GM21825 (cell line): ENCODE measurements around the gene CARD14.

ENCODE experiments used
- ATAC-seq: cut with Tn5 transposase; IDR thresholded peaks from one replicate; pipeline ENCODE4 v1.9.1; 2021; ENCODE audit warnings: mild to moderate bottlenecking, moderate library complexity; ENCODE audit not compliant: unreplicated experiment

CARD14 gene

DNA sequence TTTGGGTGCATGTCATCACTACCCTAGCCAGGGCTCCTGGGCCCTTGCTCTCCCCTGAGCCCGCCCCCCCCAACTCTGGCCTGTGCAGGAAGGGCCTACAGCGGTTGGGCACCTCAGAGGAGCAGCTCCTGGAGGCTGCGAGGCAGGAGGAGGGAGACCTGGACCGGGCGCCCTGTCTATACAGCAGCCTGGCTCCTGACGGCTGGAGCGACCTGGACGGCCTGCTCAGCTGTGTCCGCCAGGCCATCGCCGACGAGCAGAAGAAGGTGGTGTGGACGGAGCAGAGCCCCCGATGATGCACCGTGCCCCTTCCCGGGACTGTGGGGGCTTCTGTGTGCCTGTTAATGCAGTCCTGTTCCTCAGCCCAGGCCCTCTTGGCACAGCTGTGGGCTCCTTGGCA is 38.2 kb downstream of the CARD14 start:
- ATAC-seq = no peak

GRCh38 chr17:80209765-80210164 is 39.9 kb downstream of the CARD14 start:
- no peak for ATAC-seq

DNA sequence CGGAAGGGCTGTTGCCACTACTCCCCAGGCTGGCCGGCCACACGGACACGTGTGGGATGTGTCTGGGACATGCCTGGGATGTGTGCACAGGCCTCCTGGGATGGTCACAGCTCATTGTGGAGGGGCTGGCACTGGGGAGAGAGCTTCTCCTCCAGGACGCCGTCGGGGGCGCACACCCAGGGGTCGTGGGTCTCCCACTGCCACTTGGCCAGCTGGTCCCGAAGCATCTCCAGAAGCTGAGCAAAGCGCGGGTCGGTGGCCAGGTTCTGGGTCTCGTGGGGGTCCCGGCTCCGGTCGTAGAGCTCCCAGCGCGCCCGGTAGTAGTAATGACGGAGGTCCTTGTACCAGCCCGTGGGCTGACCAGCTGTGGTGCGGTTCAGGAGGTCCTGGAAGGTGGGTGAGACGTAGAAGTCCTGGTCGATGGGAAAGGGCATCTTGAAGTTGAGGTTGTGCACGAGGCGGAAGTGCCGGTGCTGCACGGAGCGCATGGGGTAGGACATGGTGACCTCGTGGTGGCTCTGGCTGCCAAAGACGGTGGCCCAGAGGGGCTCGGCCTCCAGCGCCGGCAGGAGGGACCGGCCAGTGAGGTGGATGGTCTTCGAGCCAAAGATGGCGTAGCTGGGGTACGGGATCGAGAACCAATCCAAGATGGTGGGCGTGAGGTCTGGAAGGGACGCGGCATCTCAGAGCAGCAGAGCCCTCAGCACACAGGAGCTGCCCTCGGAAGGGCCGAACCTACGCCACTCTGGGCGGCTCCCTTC is 40.7 kb downstream of the CARD14 start:
- no peak for ATAC-seq

DNA sequence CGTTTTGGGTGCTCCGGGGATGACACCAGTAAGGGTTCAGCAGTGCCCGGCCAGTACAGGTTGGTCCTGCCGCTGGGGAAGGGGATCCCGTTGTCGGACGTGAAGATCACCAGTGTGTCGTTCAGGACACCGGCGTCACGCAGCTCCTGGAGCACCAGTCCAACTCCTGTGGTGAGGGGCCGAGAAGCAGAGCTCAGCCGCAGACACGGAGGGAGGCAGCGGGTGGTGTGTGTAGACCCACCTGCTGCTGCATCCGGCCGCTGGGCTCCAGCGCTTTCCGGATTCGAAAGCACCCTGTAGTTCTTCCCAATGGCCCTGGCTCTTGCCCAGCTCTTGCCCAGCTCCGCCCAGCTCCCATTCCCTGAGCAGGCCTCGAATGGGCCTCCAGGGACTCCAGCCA is 42.3 kb downstream of the CARD14 start:
- no peak for ATAC-seq

GRCh38 chr17:80212511-80212910 is 42.7 kb downstream of the CARD14 start:
- no peak for ATAC-seq

DNA sequence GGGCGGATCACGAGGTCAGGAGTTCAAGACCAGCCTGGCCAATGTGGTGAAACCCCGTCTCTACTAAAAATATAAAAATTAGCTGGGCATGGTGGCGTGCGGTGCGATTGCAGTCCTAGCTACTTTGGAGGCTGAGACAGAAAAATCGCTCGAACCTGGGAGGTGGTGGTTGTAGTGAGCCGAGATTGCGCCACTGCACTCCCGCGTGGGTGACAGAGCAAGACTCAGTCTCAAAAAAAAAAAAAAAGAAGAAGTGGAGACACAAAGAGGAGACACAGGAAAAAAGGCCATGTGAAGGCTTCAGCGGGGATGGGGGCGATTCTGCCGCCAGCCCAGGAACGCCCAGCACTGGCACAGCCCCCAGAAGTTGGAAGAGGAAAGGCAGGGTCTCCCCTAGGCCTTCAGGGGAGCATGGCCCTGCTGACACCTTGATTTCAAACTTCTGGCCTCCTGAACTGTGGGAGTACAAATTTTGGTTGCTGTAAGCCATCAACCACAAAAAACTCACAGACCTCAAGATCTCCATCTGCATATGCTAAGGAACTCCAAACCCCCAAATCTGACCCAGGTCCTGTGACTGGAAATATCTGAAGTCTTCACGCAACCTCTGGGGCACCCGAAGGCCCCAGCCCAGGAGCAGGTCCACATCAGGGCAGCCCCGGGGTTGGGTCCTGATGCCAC is 43.3 kb downstream of the CARD14 start:
- ATAC-seq = no peak

DNA sequence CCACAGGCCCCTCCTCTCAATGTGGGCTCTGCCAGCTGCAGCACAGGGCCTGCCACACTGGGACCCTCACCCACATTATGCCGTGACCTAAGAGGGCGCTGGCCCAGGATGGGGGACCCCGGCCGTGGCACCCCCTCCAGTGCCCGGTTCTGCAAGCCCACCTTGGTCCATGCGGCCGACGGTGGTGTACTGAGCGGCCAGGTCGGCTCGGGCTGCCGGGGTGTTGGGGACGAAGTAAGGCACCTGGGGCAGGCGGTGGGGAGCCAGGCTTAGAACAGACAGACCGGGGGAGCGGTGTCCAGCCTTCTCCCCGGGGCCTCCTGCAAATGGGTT is 43.8 kb downstream of the CARD14 start:
- no peak for ATAC-seq

DNA sequence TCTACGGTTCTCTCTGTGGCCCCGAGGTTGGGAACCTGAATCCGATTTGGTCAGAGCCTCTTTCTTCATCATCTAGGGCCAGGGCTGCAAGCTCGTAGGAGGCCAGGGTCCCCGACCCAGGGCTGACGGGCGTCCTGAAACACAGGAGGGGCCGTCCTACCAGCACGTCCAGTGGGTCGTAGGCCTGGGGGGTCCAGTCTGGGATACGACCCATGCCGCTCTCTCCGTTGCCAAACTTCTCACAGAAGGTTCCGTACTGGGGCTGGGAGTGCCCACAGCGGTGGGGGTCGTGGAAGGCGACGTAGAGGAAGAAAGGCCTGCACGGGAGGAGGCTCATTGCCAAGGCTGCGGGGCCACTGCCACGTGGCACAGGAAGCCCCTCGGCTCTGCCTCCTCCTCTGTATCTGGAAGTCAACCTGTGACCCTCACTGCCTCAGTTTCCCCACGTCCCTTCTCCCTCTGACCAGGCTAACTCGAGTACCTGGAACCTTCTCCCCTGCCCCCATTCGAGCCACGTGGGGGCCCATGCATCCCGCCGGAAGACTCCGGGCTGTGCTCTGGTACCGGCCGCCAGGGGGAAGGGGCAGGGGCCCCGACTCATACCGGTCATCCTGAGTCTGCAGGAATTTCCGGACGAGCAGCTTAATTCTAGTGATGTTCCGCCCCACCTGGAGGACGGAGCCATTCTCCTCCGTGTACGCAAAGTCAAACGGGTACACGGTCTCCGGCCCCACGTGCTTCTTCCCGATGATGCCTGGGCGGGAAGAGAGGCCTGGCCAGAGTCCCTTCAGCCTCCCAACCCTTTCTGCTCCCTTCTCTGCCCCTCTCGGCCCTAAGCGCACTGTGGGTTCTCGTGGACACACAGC is 44.4 kb downstream of the CARD14 start:
- ATAC-seq = no peak

- ATAC-seq = no peak
Measured at GRCh38 chr17:80214878-80215210, 45.0 kb downstream of the CARD14 start.

DNA sequence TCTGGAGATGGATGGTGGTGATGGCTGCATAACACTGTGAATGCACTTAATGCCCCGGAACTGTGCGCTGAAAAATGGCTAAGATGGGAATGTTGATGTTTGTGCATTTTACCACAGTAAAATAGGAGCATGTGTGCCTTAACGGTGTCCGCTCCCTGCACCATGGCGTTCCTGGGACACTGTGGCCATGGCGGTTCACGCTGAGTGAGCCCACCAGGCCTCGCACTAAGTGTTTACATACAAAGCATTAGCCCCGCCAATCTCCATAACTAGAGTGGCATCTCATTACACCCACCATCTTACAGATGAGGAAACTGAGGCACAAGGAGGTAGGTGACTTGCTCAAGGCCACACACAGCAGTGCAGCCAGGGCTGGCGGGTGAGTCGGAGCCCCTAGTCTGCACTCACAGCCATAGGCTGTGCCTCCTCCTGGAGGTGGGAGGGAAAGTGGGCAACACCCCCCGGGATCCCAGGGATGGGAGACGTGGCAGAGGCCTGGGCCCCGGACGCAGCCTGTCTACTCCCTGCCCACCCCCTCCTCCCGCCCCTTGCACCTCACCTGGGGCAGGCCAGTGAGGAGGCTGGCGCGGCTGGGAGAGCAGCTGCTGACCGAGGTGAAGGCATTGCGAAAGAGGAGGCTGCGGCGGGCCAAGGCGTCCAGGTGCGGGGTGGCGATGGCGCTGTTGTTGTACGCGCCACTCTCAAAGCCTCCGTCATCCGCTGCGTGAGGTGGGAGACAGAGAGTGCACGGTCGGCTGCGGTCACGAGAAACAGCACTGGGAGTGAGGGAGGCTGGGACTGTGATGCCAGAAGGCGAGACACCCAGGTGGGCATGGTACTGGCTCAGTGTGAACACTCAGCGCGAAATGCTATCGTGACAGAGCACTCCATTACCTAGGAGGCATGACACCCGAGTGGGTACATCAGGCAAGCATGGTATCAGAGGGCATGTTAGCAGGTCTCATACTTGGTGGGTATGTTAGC is 46.9 kb downstream of the CARD14 start:
- ATAC-seq = no peak

- ATAC-seq = no peak
Measured at GRCh38 chr17:80217703-80218362, 48.0 kb downstream of the CARD14 start.

GRCh38 chr17:80218391-80218790 is 48.6 kb downstream of the CARD14 start:
- no peak for ATAC-seq

GRCh38 chr17:80219013-80219762 is 49.4 kb downstream of the CARD14 start:
- ATAC-seq = no peak

GRCh38 chr17:80219763-80220053 is 49.9 kb downstream of the CARD14 start:
- ATAC-seq = no peak

DNA sequence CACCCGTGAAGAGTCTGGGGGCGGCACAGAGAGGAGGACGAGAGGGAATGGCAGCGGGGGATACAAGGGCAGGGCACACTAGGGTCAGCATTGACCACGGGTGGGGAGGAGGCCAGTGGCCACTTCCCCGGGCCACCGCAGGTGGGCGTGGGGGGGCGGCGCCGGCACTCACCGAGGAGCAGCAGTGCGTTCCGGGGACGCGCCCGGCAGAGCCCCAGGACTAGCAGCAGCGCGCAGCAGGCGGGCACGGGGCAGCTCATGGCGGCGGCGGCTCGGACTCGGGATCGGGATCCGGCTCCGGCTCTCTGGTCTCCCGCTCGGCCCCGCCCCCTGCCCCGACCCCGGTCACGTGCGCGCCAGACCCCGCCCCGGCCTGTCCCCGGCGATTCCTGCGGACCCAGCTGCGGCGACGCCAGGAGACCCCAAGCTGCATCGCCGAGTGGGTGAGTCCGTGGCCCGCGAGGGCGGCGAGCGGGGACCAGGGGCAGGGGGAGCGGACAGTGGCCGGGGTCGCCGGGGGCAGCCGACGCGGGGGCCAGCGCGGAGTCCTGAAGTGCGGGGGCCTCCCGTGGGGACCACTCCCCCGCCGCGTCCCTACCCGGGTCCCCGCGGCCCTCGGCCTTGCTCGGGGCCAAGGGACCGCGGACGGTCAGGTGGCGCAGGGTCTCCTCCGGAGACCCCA is 50.4 kb downstream of the CARD14 start, which contains the start of the genes SGSH and SLC26A11:
TSS of gene SGSH (minus strand) at position 280 of the 682 bp plus-strand sequence. CDS start at position 260, 20 bp downstream.
TSS of gene SLC26A11 (plus strand) at position 374 of the 682 bp plus-strand sequence. CDS start 1,134 bp downstream, outside the sequence.
- ATAC-seq = no peak

DNA sequence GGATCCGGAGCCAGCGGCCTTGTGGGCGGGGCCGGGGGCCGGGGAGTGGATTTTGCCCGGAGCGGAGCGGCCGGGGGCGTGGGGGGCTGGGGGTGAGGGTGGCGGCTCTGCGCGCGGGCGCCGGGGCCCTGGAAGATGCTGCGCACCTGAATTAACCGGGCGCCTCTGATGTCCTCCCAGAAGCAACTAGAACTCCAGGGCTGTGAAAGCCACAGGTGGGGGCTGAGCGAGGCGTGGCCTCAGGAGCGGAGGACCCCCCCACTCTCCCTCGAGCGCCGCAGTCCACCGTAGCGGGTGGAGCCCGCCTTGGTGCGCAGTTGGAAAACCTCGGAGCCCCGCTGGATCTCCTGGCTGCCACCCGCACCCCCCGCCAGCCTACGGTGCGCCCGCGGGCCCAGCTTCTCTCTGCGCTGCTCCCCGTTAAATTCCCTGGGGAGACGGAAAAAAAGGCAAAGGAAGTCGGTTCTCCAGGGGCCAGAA is 50.9 kb downstream of the CARD14 start:
- ATAC-seq = no peak

DNA sequence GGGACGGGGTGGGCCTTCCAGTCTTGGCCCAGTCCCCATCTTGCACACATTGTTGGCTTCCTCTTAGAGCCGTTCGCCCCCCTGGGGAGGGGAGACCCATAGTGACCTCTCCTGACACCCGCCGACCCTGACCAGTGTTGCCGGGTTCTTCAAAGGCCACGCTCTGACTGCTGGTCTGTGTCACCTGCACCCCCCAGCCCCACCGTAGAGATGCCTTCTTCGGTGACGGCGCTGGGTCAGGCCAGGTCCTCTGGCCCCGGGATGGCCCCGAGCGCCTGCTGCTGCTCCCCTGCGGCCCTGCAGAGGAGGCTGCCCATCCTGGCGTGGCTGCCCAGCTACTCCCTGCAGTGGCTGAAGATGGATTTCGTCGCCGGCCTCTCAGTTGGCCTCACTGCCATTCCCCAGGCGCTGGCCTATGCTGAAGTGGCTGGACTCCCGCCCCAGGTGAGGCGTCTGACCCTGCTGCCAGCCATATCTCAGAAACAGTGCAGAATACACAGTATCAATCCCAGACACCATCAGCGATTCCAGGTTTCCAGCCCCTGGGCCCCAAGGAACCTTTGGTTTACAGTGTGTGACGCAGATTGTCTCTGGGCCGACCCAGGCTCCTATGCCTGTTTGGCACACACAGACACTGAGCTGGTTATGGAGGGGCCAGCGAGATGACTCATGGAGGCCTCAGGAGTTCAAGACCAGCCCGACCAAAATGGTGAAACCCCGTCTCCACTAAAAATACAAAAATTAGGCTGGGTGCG is 51.7 kb downstream of the CARD14 start:
- ATAC-seq = no peak
